H9 (cell line): ENCODE results near the gene SPEG. TPM values are rescaled to one million over a fixed set of nuclear protein-coding genes. Genes with fewer than 3 reads are reported as not detected.

ENCODE experiments used
- DNase-seq: peaks from one replicate; pipeline ENCODE4 v3.0.0-alpha.2; 2017
- H2AFZ ChIP-seq: one replicate; pipeline ENCODE4 v1.6.1; 2013; ENCODE audit warnings: mild to moderate bottlenecking, low read length, control low read depth, moderate library complexity
- H2AK5ac ChIP-seq: 2 replicates; pipeline ENCODE4 v1.6.1; 2013; ENCODE audit warnings: low read length, control low read depth, mixed read lengths; ENCODE audit not compliant: insufficient read length
- H2BK120ac ChIP-seq: one replicate; pipeline ENCODE4 v1.6.1; 2013; ENCODE audit warnings: low read depth, mild to moderate bottlenecking, low read length, control low read depth, inconsistent platforms; ENCODE audit not compliant: poor library complexity, severe bottlenecking
- H2BK12ac ChIP-seq: 2 replicates; pipeline ENCODE4 v1.6.1; 2013; ENCODE audit warnings: low read length, control low read depth, mixed read lengths, low read depth; ENCODE audit not compliant: insufficient read length
- H2BK15ac ChIP-seq: 2 replicates; pipeline ENCODE4 v1.6.1; 2013; ENCODE audit warnings: low read depth, low read length, control low read depth
- H2BK20ac ChIP-seq: one replicate; pipeline ENCODE4 v1.6.1; 2013; ENCODE audit warnings: low read depth, mild to moderate bottlenecking, low read length, control low read depth, inconsistent platforms; ENCODE audit not compliant: poor library complexity, severe bottlenecking
- H2BK5ac ChIP-seq: 2 replicates; pipeline ENCODE4 v1.6.1; 2013; ENCODE audit warnings: low read length, control low read depth, mixed read lengths; ENCODE audit not compliant: insufficient read length
- H3K14ac ChIP-seq: 2 replicates; pipeline ENCODE4 v1.6.1; 2013; ENCODE audit warnings: low read length, control low read depth; ENCODE audit not compliant: insufficient read depth
- H3K18ac ChIP-seq: 2 replicates; pipeline ENCODE4 v1.6.1; 2013; ENCODE audit warnings: low read depth, mild to moderate bottlenecking, mixed read lengths, low read length, control low read depth; ENCODE audit not compliant: insufficient read length
- H3K23ac ChIP-seq: 2 replicates; pipeline ENCODE4 v1.6.1; 2013; ENCODE audit warnings: low read length, control low read depth, mixed read lengths, low read depth; ENCODE audit not compliant: insufficient read length
- H3K23me2 ChIP-seq: 2 replicates; pipeline ENCODE4 v1.6.1; 2013; ENCODE audit warnings: low read depth, mild to moderate bottlenecking, mixed read lengths, low read length, control low read depth; ENCODE audit not compliant: insufficient read length, poor library complexity, severe bottlenecking
- H3K27ac ChIP-seq: 2 replicates; pipeline ENCODE4 v1.5.1; 2013; ENCODE audit warnings: low read length, control low read depth, mixed read lengths, low read depth; ENCODE audit not compliant: insufficient read length
- H3K27me3 ChIP-seq: 2 replicates; pipeline ENCODE4 v1.6.1; 2013; ENCODE audit warnings: low read length, control low read depth, inconsistent platforms; ENCODE audit not compliant: insufficient read depth
- H3K4ac ChIP-seq: 2 replicates; pipeline ENCODE4 v1.6.1; 2013; ENCODE audit warnings: low read depth, mild to moderate bottlenecking, control low read depth, inconsistent platforms, low read length, moderate library complexity
- H3K4me1 ChIP-seq: 2 replicates; pipeline ENCODE4 v1.6.1; 2013; ENCODE audit warnings: low read length, control low read depth, inconsistent platforms; ENCODE audit not compliant: insufficient read depth
- H3K4me2 ChIP-seq: 2 replicates; pipeline ENCODE4 v1.6.1; 2013; ENCODE audit warnings: low read length, control low read depth, mixed read lengths; ENCODE audit not compliant: insufficient read length, insufficient read depth
- H3K56ac ChIP-seq: 2 replicates; pipeline ENCODE4 v1.6.1; 2013; ENCODE audit warnings: low read depth, mild to moderate bottlenecking, mixed read lengths, low read length, control low read depth; ENCODE audit not compliant: insufficient read length
- H3K79me1 ChIP-seq: 2 replicates; pipeline ENCODE4 v1.6.1; 2013; ENCODE audit warnings: low read depth, mild to moderate bottlenecking, moderate library complexity, low read length, control low read depth, inconsistent platforms; ENCODE audit not compliant: insufficient read depth, poor library complexity, severe bottlenecking
- H3K79me2 ChIP-seq: 2 replicates; pipeline ENCODE4 v1.6.1; 2013; ENCODE audit warnings: low read length, control low read depth, inconsistent platforms; ENCODE audit not compliant: insufficient read depth
- H3K9ac ChIP-seq: 2 replicates; pipeline ENCODE4 v1.6.1; 2013; ENCODE audit warnings: low read length, control low read depth, mixed read lengths; ENCODE audit not compliant: insufficient read length; ENCODE audit errors: extremely low read depth
- H3K9me3 ChIP-seq: one replicate; pipeline ENCODE4 v1.6.1; 2013; ENCODE audit warnings: low read depth, low read length, inconsistent platforms; ENCODE audit not compliant: control insufficient read depth
- H3T11ph ChIP-seq: one replicate; pipeline ENCODE4 v1.6.1; 2013; ENCODE audit warnings: mild to moderate bottlenecking, low read length, control low read depth, inconsistent platforms
- H4K20me1 ChIP-seq: one replicate; pipeline ENCODE4 v1.6.1; 2013; ENCODE audit not compliant: control insufficient read depth, insufficient read length, insufficient read depth
- H4K5ac ChIP-seq: 2 replicates; pipeline ENCODE4 v1.6.1; 2013; ENCODE audit warnings: low read depth, mild to moderate bottlenecking, mixed read lengths, low read length, control low read depth; ENCODE audit not compliant: insufficient read length
- H4K8ac ChIP-seq: replicated peaks from 2 replicates; pipeline ENCODE4 v1.6.1; 2013; ENCODE audit warnings: low read length, control low read depth, mixed read lengths, low read depth; ENCODE audit not compliant: insufficient read length
- H4K91ac ChIP-seq: 2 replicates; pipeline ENCODE4 v1.6.1; 2013; ENCODE audit warnings: low read depth, mild to moderate bottlenecking, moderate library complexity, mixed read lengths, low read length, control low read depth; ENCODE audit not compliant: insufficient read length
- H3K27ac Mint-ChIP-seq, 3 experiments: 2 replicates in 2 of 3; 3 replicates in 1 of 3; pipeline ENCODE4 v1.8.0; 2020 to 2021; ENCODE audit warnings: mixed read lengths in 3 of 3, mild to moderate bottlenecking in 1 of 3, moderate library complexity in 1 of 3
- H3K27me3 Mint-ChIP-seq: 2 replicates; pipeline ENCODE4 v1.8.0; 2021; ENCODE audit warnings: low read depth, mild to moderate bottlenecking, moderate library complexity, mixed read lengths
- H3K36me3 Mint-ChIP-seq, 3 experiments: 2 replicates in 2 of 3; 3 replicates in 1 of 3; pipeline ENCODE4 v1.8.0; 2020 to 2021; ENCODE audit warnings: low read depth in 3 of 3, mixed read lengths in 3 of 3; ENCODE audit not compliant: insufficient read depth in 1 of 3
- H3K4me1 Mint-ChIP-seq, 2 experiments: 2 replicates each; pipeline ENCODE4 v1.8.0; 2020; ENCODE audit warnings: mixed read lengths in 2 of 2
- H3K4me3 Mint-ChIP-seq, 2 experiments: 2 replicates in 1 of 2; 3 replicates in 1 of 2; pipeline ENCODE4 v1.8.0; 2020 to 2021; ENCODE audit warnings: mild to moderate bottlenecking in 2 of 2, mixed read lengths in 2 of 2, moderate library complexity in 1 of 2
- H3K9me3 Mint-ChIP-seq, 2 experiments: 2 replicates in 1 of 2; 3 replicates in 1 of 2; pipeline ENCODE4 v1.8.0; 2020; ENCODE audit warnings: mild to moderate bottlenecking in 2 of 2, mixed read lengths in 2 of 2, moderate library complexity in 1 of 2
- WGBS: extraction: QIAGEN DNeasy Blood & Tissue Kit; methylation state at CpG from one replicate; pipeline ENCODE4 v1.1.7; 2013; ENCODE audit warnings: missing lambda C conversion rate, low lambda C conversion rate, mixed read lengths; ENCODE audit not compliant: insufficient read length; ENCODE audit errors: extremely low coverage; 5-methylcytosine and 5-hydroxymethylcytosine counted together
- total RNA-seq: library from RNA; stranded (reverse); gene quantifications from 2 replicates; pipeline ENCODE4 v1.2.1, GENCODE V29; 2021
- TF ChIP-seq, protein P1 (sequence below): fragments of 200-600 bp; sonication (generic); conservative IDR thresholded peaks from 3 replicates; pipeline ENCODE4 v1.8.0; 2021; ENCODE audit warnings: antibody characterized with exemption, mild to moderate bottlenecking

Gene SPEG
- total RNA-seq, 1 experiment from 2014 or later: 23.7 TPM

DNA sequence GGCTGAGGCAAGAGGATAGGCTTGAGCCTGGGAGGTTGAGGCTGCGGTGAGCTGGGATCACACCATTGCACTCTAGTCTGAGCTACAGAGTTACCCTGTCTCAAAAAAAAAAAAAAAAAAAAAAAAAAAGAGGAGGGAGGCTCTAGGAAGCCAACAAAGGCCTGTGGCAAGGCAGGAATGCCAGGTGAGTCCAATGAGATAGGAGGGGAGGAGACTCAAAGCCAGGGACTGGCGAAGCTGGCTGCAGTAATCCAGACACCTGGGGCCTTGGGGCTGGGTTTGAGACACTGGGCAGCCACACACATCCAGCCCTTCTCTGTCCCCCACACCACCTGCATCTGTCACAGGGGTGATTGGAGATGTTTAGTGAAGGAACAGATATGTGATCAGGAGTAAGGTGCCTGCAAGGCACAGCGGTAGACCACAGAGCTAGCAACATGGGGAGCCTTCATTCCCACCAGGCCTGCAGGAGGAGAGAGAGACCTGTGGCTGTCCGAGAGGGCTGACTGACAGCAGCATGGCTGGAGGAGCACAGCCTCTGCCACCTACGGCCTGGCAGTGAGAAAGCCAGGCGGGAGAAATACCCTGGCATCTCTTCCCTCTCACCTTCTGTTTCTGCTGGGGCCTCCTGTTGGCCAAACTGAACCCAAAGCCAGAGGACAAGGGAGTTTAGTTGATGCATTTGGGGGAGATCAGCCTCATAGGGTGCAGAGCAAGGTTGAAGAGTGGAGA, 99.5 kb downstream of the SPEG start:
- no CpG with 5 or more reads among the region's 6 CpGs for WGBS
- Mint-ChIP-seq H3K4me1 (peaks cover 39 to 43% of the 10 kb centered on the region in 2 experiments), H3K4me3 (no peak overlapping the region), H3K27ac (peak overlapping the region in 1 of 3 experiments; percentile 91; a peak in 2 of 7 replicates), H3K36me3 (peaks cover 0 to 7% (median 4%) of the 10 kb centered on the region in 3 experiments; a peak in 5 of 7 replicates), H3K27me3 (peaks cover 35% of the 10 kb centered on the region), H3K9me3 (no peaks in the 10 kb centered on the region; a peak in 2 of 5 replicates)
- Histone ChIP-seq H2AFZ (no peak overlapping the region), H3K27me3 (no peaks in the 10 kb centered on the region; the same call in 1 of the 2 replicates), H3K23me2 (peaks cover 3% of the 10 kb centered on the region), H3K9me3 (no peaks in the 10 kb centered on the region), H2BK15ac (no peak overlapping the region), H3K4me1 (peaks cover 3% of the 10 kb centered on the region; the same call in 1 of the 2 replicates), H2BK120ac (no peak overlapping the region), H3K14ac (no peak overlapping the region), H2BK5ac (no peak overlapping the region), H3T11ph (no peak overlapping the region), H3K79me1 (no peaks in the 10 kb centered on the region), H4K8ac (no peak overlapping the region), H3K4me2 (no peak overlapping the region), H4K20me1 (no peaks in the 10 kb centered on the region), H3K27ac (no peak overlapping the region), H4K91ac (no peak overlapping the region), H2BK12ac (no peak overlapping the region), H2BK20ac (no peak overlapping the region), H3K4ac (no peak overlapping the region), H2AK5ac (no peak overlapping the region), H3K79me2 (no peaks in the 10 kb centered on the region), H3K18ac (no peak overlapping the region), H4K5ac (no peak overlapping the region), H3K56ac (no peak overlapping the region), H3K23ac (no peak overlapping the region), H3K9ac (no peak overlapping the region)
- TF ChIP-seq, protein P1, sequence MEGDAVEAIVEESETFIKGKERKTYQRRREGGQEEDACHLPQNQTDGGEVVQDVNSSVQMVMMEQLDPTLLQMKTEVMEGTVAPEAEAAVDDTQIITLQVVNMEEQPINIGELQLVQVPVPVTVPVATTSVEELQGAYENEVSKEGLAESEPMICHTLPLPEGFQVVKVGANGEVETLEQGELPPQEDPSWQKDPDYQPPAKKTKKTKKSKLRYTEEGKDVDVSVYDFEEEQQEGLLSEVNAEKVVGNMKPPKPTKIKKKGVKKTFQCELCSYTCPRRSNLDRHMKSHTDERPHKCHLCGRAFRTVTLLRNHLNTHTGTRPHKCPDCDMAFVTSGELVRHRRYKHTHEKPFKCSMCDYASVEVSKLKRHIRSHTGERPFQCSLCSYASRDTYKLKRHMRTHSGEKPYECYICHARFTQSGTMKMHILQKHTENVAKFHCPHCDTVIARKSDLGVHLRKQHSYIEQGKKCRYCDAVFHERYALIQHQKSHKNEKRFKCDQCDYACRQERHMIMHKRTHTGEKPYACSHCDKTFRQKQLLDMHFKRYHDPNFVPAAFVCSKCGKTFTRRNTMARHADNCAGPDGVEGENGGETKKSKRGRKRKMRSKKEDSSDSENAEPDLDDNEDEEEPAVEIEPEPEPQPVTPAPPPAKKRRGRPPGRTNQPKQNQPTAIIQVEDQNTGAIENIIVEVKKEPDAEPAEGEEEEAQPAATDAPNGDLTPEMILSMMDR: no peak
- DNase-seq: no peak
